Liver (tissue), 9 donors: Measurements from ENCODE around the gene KIF5A. TPM values are rescaled to one million over a fixed set of nuclear protein-coding genes. Genes with fewer than 3 reads are reported as not detected.

Experiments used
- DNase-seq: peaks from one replicate; pipeline ENCODE4 v3.0.0-alpha.2; 2017; ENCODE audit warnings: low spot score
- H3K27ac ChIP-seq, 2 donors: one replicate each; pipeline ENCODE4 v1.7.0; 2013; ENCODE audit warnings: inconsistent platforms in 2 of 2, low read length in 2 of 2, control low read depth in 1 of 2, low read depth in 1 of 2, mild to moderate bottlenecking in 1 of 2
- H3K27me3 ChIP-seq, 4 donors: one replicate each; pipeline versions ENCODE4 v1.6.1 to v1.7.0; 2013; ENCODE audit warnings: low read length in 3 of 4, inconsistent platforms in 1 of 4, mild to moderate bottlenecking in 1 of 4, moderate library complexity in 1 of 4; ENCODE audit not compliant: control insufficient read depth in 4 of 4, insufficient read depth in 4 of 4
- H3K36me3 ChIP-seq, 4 donors: one replicate each; pipeline versions ENCODE4 v1.6.1 to v1.7.0; 2013; ENCODE audit warnings: low read length in 3 of 4, mild to moderate bottlenecking in 3 of 4, low read depth in 1 of 4, moderate library complexity in 1 of 4; ENCODE audit not compliant: control insufficient read depth in 4 of 4, insufficient read depth in 3 of 4
- H3K4me1 ChIP-seq, 4 donors: one replicate each; pipeline versions ENCODE4 v1.6.1 to v1.7.0; 2013; ENCODE audit warnings: low read length in 3 of 4, mild to moderate bottlenecking in 3 of 4, moderate library complexity in 1 of 4; ENCODE audit not compliant: control insufficient read depth in 4 of 4, insufficient read depth in 4 of 4
- H3K4me3 ChIP-seq, 3 donors: one replicate each; pipeline versions ENCODE4 v1.6.1 to v1.7.0; 2013; ENCODE audit warnings: low read length in 3 of 3, control low read depth in 1 of 3, low read depth in 1 of 3, mild to moderate bottlenecking in 1 of 3
- H3K9ac ChIP-seq, 2 donors: one replicate each; pipeline ENCODE4 v1.7.0; 2013; ENCODE audit warnings: low read length in 2 of 2, mild to moderate bottlenecking in 2 of 2, moderate library complexity in 2 of 2, control low read depth in 1 of 2, low read depth in 1 of 2
- H3K9me3 ChIP-seq, 4 donors: one replicate each; pipeline versions ENCODE4 v1.6.1 to v1.7.0; 2013; ENCODE audit warnings: low read length in 3 of 4; ENCODE audit not compliant: control insufficient read depth in 4 of 4
- EGR1 ChIP-seq, 2 donors: IDR thresholded peaks; 2 replicates each; pipeline ENCODE4 v1.6.1; 2016 to 2018; ENCODE audit warnings: antibody characterized with exemption in 2 of 2, low read depth in 2 of 2
- FOXA2 ChIP-seq: IDR thresholded peaks from 2 replicates; pipeline ENCODE4 v1.6.1; 2016; ENCODE audit warnings: antibody characterized with exemption
- GABPA ChIP-seq, 2 donors: IDR thresholded peaks in 1 of 2; conservative IDR thresholded peaks in 1 of 2; 2 replicates each; pipeline ENCODE4 v1.6.1; 2016; ENCODE audit warnings: antibody characterized with exemption in 2 of 2, mild to moderate bottlenecking in 1 of 2, moderate library complexity in 1 of 2
- HNF4A ChIP-seq, 2 donors: conservative IDR thresholded peaks; 2 replicates each; pipeline ENCODE4 v1.6.1; 2016; ENCODE audit warnings: antibody characterized with exemption in 2 of 2, mild to moderate bottlenecking in 2 of 2
- HNF4G ChIP-seq: IDR thresholded peaks from 2 replicates; pipeline ENCODE4 v1.6.1; 2016; ENCODE audit warnings: antibody characterized with exemption
- JUND ChIP-seq, 2 donors: IDR thresholded peaks; 2 replicates each; pipeline ENCODE4 v1.6.1; 2016; ENCODE audit warnings: antibody characterized with exemption in 2 of 2
- NR2F2 ChIP-seq: IDR thresholded peaks from 2 replicates; pipeline ENCODE4 v1.6.1; 2016; ENCODE audit warnings: antibody characterized with exemption
- RAD21 ChIP-seq, 2 donors: IDR thresholded peaks; 2 replicates each; pipeline ENCODE4 v1.6.1; 2016; ENCODE audit warnings: antibody characterized with exemption in 2 of 2, mild to moderate bottlenecking in 2 of 2
- RXRA ChIP-seq, 2 donors: IDR thresholded peaks; 2 replicates each; pipeline ENCODE4 v1.6.1; 2017 to 2018; ENCODE audit warnings: antibody characterized with exemption in 2 of 2, mild to moderate bottlenecking in 1 of 2
- SP1 ChIP-seq: IDR thresholded peaks from 2 replicates; pipeline ENCODE4 v1.6.1; 2018; ENCODE audit warnings: antibody characterized with exemption, mild to moderate bottlenecking
- TAF1 ChIP-seq: conservative IDR thresholded peaks from 2 replicates; pipeline ENCODE4 v1.6.1; 2016; ENCODE audit warnings: antibody characterized with exemption, mild to moderate bottlenecking
- WGBS: extraction: QIAGEN DNeasy Blood & Tissue Kit; methylation state at CpG from one replicate; pipeline ENCODE4 v1.1.7; 2013; 5-methylcytosine and 5-hydroxymethylcytosine counted together
- polyA plus RNA-seq, 2 donors: library from polyadenylated mRNA; stranded (reverse) in 1 of 2; unstranded in 1 of 2; fragments of 200-250 nt in 1 of 2; fragments of >200 nt in 1 of 2; fragmentation: Nextera tagmentation in 1 of 2; extraction: Ambion mirVana in 1 of 2; gene quantifications; one replicate each; pipeline versions ENCODE4 v1.2.1 to v1.2.3, GENCODE V29; 2013 to 2015
- total RNA-seq, 2 donors: library from RNA; depleted of rRNA; stranded (reverse); fragments of >200 nt; gene quantifications; one replicate each; pipeline ENCODE4 v1.2.3, GENCODE V29; 2014
- TF ChIP-seq, protein P1 (sequence below): IDR thresholded peaks from 2 replicates; pipeline ENCODE4 v1.6.1; 2016; ENCODE audit warnings: antibody characterized with exemption
- TF ChIP-seq, protein P2 (sequence below): IDR thresholded peaks from 2 replicates; pipeline ENCODE4 v1.6.1; 2016; ENCODE audit warnings: antibody characterized with exemption
- TF ChIP-seq, protein P3 (sequence below): IDR thresholded peaks from 2 replicates; pipeline ENCODE4 v1.6.1; 2016; ENCODE audit warnings: antibody characterized with exemption, mild to moderate bottlenecking
- TF ChIP-seq, protein P4 (sequence below): IDR thresholded peaks from 2 replicates; pipeline ENCODE4 v1.6.1; 2016; ENCODE audit warnings: antibody characterized with exemption
- TF ChIP-seq, protein P5 (sequence below): fragments of 150-350 bp; IDR thresholded peaks from 2 replicates; pipeline ENCODE4 v1.5.1; 2017; ENCODE audit warnings: improper control_type of control experiment, low read depth, low read length; ENCODE audit not compliant: missing input control
- donor health status: healthy.
- donor health status: healthy.
- donor health status: healthy.
- donor health status: healthy.
- donor health status: healthy.

The KIF5A gene
- total and polyA plus RNA-seq, 4 donors: 0.01 to 0.42 TPM; not detected in 2

DNA sequence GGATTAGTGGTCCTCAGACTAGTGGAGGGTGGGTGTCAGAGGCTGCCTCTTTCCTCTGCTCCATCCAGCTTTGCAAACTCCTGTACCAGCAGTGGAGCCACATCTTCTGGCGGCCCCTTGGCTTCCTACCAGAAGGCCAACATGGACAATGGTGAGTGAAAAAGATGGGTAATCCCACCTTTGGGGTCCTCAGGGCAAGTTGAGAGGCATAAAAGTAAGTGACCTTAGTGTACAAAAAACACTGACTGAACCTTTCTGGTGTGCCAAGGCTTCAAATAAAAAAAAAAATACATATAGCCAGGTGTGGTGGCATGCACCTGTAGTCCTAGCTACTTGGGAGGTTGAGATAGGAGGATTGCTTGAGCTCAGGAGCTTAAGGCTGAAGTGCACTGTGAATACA lies 32.0 kb downstream of the KIF5A start:
- no peak overlapping the region for H3K4me3 ChIP-seq
- H3K9ac ChIP-seq: no peak overlapping the region
- H3K9me3 ChIP-seq: no peaks in the 10 kb centered on the region
- WGBS: 88% methylated on average over 1 of the region's 1 CpG
- H3K36me3 ChIP-seq: no peaks in the 10 kb centered on the region
- peaks cover 0 to 9% (median 4%) of the 10 kb centered on the region in 4 donors for H3K4me1 ChIP-seq
- H3K27ac ChIP-seq: no peak overlapping the region
- no peak for DNase-seq
- TF ChIP-seq TAF1: no peak
- TF ChIP-seq, protein P1, sequence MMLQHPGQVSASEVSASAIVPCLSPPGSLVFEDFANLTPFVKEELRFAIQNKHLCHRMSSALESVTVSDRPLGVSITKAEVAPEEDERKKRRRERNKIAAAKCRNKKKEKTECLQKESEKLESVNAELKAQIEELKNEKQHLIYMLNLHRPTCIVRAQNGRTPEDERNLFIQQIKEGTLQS: no peak
- no peak for TF ChIP-seq FOXA2
- TF ChIP-seq RAD21 (IDR thresholded peaks at IDR 0.05): no peak
- TF ChIP-seq, protein P2, sequence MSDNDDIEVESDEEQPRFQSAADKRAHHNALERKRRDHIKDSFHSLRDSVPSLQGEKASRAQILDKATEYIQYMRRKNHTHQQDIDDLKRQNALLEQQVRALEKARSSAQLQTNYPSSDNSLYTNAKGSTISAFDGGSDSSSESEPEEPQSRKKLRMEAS: no peak
- TF ChIP-seq JUND (IDR thresholded peaks at IDR 0.05): no peak
- no peak for TF ChIP-seq SP1
- TF ChIP-seq, protein P3, sequence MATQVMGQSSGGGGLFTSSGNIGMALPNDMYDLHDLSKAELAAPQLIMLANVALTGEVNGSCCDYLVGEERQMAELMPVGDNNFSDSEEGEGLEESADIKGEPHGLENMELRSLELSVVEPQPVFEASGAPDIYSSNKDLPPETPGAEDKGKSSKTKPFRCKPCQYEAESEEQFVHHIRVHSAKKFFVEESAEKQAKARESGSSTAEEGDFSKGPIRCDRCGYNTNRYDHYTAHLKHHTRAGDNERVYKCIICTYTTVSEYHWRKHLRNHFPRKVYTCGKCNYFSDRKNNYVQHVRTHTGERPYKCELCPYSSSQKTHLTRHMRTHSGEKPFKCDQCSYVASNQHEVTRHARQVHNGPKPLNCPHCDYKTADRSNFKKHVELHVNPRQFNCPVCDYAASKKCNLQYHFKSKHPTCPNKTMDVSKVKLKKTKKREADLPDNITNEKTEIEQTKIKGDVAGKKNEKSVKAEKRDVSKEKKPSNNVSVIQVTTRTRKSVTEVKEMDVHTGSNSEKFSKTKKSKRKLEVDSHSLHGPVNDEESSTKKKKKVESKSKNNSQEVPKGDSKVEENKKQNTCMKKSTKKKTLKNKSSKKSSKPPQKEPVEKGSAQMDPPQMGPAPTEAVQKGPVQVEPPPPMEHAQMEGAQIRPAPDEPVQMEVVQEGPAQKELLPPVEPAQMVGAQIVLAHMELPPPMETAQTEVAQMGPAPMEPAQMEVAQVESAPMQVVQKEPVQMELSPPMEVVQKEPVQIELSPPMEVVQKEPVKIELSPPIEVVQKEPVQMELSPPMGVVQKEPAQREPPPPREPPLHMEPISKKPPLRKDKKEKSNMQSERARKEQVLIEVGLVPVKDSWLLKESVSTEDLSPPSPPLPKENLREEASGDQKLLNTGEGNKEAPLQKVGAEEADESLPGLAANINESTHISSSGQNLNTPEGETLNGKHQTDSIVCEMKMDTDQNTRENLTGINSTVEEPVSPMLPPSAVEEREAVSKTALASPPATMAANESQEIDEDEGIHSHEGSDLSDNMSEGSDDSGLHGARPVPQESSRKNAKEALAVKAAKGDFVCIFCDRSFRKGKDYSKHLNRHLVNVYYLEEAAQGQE: no peak
- no peak for TF ChIP-seq RXRA (IDR thresholded peaks at IDR 0.05)
- no peak for TF ChIP-seq HNF4G
- H3K27me3 ChIP-seq: no peaks in the 10 kb centered on the region

DNA sequence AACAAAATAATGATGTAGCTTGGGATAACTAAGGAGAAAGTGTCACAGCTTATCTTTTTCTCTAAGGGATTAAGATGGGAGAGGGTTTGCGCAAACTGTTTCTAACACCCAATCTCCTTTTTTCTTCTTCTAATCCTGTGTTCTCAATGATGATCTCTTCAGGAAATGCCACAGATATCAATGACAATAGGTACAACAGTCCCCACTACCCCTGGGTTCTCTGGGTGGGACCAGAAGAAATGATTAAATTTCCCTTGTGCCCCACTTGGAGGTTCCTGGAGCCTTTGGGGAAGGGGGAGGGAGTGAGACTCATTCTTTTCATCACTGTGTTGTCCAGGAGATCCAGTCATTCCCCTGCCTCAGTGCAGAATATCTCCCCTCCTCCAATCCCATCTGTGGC lies 32.6 kb downstream of the KIF5A start:
- Histone ChIP-seq H3K4me3 (no peak overlapping the region), H3K9ac (no peak overlapping the region), H3K27ac (no peak overlapping the region), H3K27me3 (no peaks in the 10 kb centered on the region), H3K36me3 (no peaks in the 10 kb centered on the region), H3K9me3 (no peaks in the 10 kb centered on the region), H3K4me1 (peaks cover 1 to 13% (median 9%) of the 10 kb centered on the region in 4 donors)
- 98% methylated on average over 1 of the region's 1 CpG for WGBS
- no peak for DNase-seq
- no peak for TF ChIP-seq EGR1 (IDR thresholded peaks at IDR 0.05; ENCODE audit: low read depth in 2 of 2)
- TF ChIP-seq, protein P4, sequence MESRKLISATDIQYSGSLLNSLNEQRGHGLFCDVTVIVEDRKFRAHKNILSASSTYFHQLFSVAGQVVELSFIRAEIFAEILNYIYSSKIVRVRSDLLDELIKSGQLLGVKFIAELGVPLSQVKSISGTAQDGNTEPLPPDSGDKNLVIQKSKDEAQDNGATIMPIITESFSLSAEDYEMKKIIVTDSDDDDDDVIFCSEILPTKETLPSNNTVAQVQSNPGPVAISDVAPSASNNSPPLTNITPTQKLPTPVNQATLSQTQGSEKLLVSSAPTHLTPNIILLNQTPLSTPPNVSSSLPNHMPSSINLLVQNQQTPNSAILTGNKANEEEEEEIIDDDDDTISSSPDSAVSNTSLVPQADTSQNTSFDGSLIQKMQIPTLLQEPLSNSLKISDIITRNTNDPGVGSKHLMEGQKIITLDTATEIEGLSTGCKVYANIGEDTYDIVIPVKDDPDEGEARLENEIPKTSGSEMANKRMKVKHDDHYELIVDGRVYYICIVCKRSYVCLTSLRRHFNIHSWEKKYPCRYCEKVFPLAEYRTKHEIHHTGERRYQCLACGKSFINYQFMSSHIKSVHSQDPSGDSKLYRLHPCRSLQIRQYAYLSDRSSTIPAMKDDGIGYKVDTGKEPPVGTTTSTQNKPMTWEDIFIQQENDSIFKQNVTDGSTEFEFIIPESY: no peak
- TF ChIP-seq HNF4A (conservative IDR thresholded peaks at IDR 0.05): no peak
- no peak for TF ChIP-seq TAF1
- no peak for TF ChIP-seq RAD21 (IDR thresholded peaks at IDR 0.05)
- TF ChIP-seq JUND (IDR thresholded peaks at IDR 0.05): no peak
- TF ChIP-seq, protein P1: no peak
- no peak for TF ChIP-seq NR2F2
- TF ChIP-seq, protein P5, sequence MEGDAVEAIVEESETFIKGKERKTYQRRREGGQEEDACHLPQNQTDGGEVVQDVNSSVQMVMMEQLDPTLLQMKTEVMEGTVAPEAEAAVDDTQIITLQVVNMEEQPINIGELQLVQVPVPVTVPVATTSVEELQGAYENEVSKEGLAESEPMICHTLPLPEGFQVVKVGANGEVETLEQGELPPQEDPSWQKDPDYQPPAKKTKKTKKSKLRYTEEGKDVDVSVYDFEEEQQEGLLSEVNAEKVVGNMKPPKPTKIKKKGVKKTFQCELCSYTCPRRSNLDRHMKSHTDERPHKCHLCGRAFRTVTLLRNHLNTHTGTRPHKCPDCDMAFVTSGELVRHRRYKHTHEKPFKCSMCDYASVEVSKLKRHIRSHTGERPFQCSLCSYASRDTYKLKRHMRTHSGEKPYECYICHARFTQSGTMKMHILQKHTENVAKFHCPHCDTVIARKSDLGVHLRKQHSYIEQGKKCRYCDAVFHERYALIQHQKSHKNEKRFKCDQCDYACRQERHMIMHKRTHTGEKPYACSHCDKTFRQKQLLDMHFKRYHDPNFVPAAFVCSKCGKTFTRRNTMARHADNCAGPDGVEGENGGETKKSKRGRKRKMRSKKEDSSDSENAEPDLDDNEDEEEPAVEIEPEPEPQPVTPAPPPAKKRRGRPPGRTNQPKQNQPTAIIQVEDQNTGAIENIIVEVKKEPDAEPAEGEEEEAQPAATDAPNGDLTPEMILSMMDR: no peak
- TF ChIP-seq FOXA2: no peak
- TF ChIP-seq GABPA (IDR thresholded peaks at IDR 0.05 in 1 of 2, conservative IDR thresholded peaks at IDR 0.05 in 1 of 2): no peak
- TF ChIP-seq, protein P2: no peak
